Right lobe of liver (tissue), 4 donors: ENCODE results near the gene ERCC3.

Experiments
- CTCF ChIP-seq, 4 donors: fragments of 200-600 bp in 3 of 4; fragments of 450-650 bp in 1 of 4; IDR thresholded peaks; one replicate each; pipeline versions ENCODE4 v1.5.1 to v1.8.0; 2016 to 2022; ENCODE audit warnings: antibody characterized with exemption in 4 of 4, mild to moderate bottlenecking in 2 of 4
- POLR2A ChIP-seq: fragments of 450-650 bp; IDR thresholded peaks from one replicate; pipeline ENCODE4 v1.6.1; 2017; ENCODE audit warnings: antibody characterized with exemption, mild to moderate bottlenecking
- donor health status: DM: no; HTN: no; CAD: no.
- donor health status: DM: no; HTN: no; CAD: no.
- donor health status: DM: no; HTN: yes; CAD: no.

DNA sequence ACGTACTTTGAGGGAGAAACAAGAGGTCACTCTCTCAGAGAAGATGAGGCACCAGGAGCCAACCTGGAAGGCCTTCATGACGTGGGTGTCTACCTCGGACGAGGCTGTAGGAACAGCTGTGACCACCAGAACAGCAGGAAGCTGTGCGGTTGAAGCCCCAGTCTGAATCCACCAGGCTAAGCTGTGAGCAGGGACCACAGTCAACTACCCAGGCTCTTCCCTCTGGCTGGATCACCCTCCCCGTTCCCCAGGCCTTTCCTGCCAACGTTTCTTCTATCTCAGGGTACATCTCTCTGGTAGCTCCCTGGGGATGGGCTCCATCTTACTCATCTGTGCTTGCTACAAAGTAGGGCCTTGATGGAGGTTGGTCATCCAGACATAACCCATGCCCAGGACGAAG is 37.1 kb downstream of the ERCC3 start:
- TF ChIP-seq CTCF (IDR thresholded peaks at IDR 0.05) (no peak), POLR2A (no peak)
